ENCODE measurements around the gene KHNYN.

KHNYN gene

DNA sequence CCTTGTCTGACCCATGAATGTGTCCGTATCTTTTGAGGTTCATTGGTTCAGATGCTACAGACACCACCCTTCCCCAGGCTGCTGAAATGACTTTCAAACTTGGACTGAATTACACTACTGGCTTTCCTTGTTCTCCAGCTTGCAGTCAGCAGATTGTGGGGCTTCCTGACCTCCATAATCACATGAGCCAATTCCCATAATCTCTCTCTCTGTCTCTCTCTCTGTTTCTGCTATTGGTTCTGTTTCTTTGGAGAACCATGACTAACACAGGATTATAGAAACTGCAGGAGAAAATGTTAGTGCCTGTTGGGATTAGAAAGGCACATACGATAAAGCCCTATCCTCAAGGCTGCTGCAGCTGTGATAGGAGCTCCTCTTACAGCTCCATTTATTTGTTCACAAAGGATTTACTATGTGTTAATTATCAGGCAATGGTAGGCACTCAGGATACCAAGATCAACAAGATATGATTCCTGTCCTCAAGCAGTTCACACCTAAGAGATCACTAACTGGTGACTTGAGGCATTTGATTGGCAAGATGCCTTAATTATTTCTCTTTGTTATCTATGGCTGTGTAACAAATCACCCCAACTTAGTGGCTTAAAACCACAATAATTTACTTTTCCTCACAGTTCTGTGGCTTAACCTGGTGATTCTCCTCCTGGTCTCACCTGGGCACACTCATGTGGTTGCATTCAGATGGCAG lies 41.1 kb upstream of the KHNYN start:
- in situ Hi-C loops (cut with MboI; ENCODE audit: low sequenced_read_pairs, unreplicated experiment): no loop called here
- no peak for DNase-seq (ENCODE audit: low spot score)
- TF ChIP-seq, protein P1, sequence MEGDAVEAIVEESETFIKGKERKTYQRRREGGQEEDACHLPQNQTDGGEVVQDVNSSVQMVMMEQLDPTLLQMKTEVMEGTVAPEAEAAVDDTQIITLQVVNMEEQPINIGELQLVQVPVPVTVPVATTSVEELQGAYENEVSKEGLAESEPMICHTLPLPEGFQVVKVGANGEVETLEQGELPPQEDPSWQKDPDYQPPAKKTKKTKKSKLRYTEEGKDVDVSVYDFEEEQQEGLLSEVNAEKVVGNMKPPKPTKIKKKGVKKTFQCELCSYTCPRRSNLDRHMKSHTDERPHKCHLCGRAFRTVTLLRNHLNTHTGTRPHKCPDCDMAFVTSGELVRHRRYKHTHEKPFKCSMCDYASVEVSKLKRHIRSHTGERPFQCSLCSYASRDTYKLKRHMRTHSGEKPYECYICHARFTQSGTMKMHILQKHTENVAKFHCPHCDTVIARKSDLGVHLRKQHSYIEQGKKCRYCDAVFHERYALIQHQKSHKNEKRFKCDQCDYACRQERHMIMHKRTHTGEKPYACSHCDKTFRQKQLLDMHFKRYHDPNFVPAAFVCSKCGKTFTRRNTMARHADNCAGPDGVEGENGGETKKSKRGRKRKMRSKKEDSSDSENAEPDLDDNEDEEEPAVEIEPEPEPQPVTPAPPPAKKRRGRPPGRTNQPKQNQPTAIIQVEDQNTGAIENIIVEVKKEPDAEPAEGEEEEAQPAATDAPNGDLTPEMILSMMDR (IDR thresholded peaks at IDR 0.05; ENCODE audit: borderline replicate concordance, control extremely low read depth, extremely low read depth, insufficient read depth, missing control alignments): no peak

DNA sequence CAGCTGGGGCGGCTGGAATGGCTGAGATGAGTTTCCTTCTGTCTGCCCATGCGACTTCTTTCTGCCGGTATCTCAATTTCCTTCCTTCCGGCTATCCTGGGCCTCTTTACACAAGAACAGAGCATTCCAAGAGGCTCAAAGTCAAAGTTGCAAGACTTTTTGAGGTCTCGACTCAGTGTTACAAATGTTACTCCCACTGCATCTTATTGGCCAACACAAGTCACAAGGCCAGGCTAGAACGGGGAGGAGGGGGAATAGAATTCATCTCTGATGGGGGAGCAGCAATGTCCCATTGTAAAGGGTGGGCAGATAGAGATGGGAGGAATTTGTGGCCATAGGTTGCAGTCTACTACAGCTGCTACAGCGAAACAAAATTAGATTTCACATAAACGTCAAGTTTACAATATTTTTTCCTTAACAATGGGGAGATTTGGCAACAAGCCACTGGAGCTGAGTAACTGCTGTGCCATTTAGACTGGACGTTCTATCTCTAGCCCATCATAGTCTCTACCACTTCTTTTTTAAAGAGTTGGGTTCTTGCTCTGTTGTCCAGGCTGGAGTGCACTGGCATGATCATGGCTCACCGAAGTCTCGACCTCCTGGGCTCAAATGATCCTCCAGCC lies 40.4 kb upstream of the KHNYN start:
- TF ChIP-seq, protein P1 (IDR thresholded peaks at IDR 0.05; ENCODE audit: borderline replicate concordance, control extremely low read depth, extremely low read depth, insufficient read depth, missing control alignments): no peak
- no peak for DNase-seq (ENCODE audit: low spot score)
- in situ Hi-C loops (cut with MboI; ENCODE audit: low sequenced_read_pairs, unreplicated experiment): no loop called here

DNA sequence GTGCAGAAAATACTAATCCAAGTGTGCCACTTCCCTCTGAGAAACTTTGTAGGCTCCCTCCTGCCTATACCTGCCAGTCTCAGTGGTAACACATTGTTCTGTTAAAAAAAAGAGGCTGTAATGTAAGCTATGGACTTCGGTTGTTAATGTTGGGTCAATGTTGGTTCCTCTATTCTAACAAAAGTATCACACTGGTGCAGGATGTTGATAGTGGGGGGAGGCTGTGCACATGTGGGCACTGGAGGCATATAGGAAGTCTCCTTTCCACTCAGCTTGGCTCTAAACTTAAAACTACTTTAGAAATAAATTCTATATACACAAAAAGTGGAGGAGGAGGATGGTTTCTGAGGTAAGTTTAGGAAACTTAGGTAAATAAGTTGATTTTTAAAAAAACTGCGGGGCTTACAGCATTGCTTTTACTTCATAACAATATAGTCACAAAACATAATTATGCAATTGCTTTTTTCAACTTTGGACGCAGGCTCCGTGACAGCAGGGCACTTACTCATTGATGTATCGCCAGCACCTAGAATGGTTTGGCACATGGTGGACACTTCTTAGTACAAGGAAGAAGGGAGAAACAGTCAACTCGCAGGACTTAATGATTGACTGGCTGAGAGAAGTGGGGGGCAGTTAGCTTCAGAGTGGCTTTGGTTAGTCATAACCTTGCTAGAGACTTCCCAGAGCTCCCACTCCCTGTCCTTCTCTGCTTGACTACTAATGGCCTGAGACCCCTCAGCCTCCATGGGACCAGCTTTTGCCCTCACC lies 38.9 kb upstream of the KHNYN start:
- TF ChIP-seq, protein P1 (IDR thresholded peaks at IDR 0.05; ENCODE audit: borderline replicate concordance, control extremely low read depth, extremely low read depth, insufficient read depth, missing control alignments): no peak
- no peak for DNase-seq (ENCODE audit: low spot score)
- in situ Hi-C loops (cut with MboI; ENCODE audit: low sequenced_read_pairs, unreplicated experiment): no loop called here

DNA sequence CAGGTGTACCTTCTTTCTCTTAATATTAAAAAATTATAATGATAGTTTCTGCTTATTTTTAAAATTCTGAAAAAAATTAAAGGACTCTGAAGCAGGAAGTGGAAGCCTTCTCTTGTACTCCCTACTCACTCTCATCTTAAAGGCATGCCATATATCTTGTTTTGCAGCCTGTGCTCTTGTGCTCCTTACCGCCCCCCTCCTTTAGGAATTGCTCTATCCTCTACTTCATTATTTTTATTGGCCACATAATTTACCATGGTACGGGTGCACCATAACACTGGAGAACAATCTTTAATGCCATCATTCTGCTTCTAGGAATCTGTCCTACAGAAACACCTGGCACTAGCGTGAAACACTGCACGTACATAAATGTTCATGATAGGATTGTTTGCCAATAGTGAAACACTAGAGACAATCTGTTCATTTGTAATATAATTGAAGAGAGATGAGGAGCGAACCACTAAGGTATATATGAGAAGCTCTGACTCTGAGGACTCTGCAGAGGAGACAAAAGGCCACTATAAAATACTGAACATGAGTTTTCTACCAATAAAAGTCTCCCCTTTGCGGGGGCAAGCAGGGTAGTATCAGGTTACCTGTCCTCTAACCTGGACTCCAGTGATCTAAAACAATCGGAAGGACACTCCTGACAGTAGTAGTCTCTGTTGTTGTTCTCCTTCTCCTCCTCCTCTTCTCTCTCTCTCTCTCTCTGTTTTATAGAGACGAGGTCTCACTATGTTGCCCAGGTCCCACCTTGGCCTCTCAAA lies 37.2 kb upstream of the KHNYN start:
- in situ Hi-C loops (cut with MboI; ENCODE audit: low sequenced_read_pairs, unreplicated experiment): no loop called here
- TF ChIP-seq, protein P1 (IDR thresholded peaks at IDR 0.05; ENCODE audit: borderline replicate concordance, control extremely low read depth, extremely low read depth, insufficient read depth, missing control alignments): no peak
- DNase-seq (ENCODE audit: low spot score): no peak

DNA sequence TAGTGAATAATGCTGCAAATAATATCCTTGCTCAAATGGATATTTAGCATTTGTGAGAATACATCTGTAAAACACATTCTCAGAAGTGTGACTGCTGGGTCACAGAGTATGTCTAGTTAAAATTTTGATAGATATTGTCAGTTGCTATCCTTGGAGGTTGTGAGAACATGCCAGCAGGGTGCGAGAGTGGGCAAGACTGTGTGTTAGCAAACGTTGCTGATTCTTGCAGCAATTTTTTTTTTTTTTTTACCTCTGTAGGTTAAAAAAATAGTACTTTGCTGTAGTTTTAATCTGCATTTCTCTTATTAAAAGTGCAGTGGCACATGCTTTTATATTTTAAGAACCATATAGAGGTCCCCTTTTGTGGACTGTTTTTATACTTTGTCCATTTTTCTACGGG lies 35.5 kb upstream of the KHNYN start:
- in situ Hi-C loops (cut with MboI; ENCODE audit: low sequenced_read_pairs, unreplicated experiment): no loop called here
- TF ChIP-seq, protein P1 (IDR thresholded peaks at IDR 0.05; ENCODE audit: borderline replicate concordance, control extremely low read depth, extremely low read depth, insufficient read depth, missing control alignments): no peak
- DNase-seq (ENCODE audit: low spot score): no peak
